ENCODE results near the gene MRPL18. TPM values are rescaled to one million over a fixed set of nuclear protein-coding genes. Genes with fewer than 3 reads are reported as not detected.
A peak's percentile ranks its signal among the peaks of the same experiment; 100 is the strongest.

MRPL18 gene
- total RNA-seq, 1 experiment from 2014 or later = 108 TPM

DNA sequence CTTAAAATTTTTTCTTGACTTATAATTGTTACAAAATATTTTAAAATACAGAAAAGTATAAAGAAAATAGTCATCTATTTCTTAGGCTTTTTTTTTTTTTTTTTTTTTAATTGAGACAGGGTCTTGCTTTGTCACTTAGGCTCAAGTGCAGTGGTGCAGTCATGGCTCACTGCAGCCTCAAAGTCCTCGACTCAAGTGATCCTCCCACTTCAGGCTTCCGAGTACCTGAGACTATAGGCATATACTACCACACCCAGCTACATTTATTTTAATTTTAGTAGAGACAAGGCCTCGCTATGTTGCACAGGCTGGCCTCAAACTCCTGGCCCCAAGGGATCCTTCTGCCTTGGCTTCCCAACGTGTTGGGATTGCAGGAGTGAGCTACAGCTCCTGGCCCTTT, 33.8 kb upstream of the MRPL18 start:
- Mint-ChIP-seq H3K4me3 (ENCODE audit: unreplicated experiment) (no peak overlapping the region), H3K27me3 (ENCODE audit: insufficient read depth, unreplicated experiment) (no peaks in the 10 kb centered on the region), H3K4me1 (ENCODE audit: insufficient read depth, unreplicated experiment) (peaks cover 21% of the 10 kb centered on the region), H3K9me3 (ENCODE audit: unreplicated experiment) (no peaks in the 10 kb centered on the region), H3K27ac (ENCODE audit: low read depth, unreplicated experiment) (no peak overlapping the region), H3K36me3 (ENCODE audit: insufficient read depth, unreplicated experiment) (peaks cover 100% of the 10 kb centered on the region)
- CTCF ChIA-PET = interaction anchor here (0.6 to 0.8 kb wide), 3 partner anchors 36 to 69 kb away, joined by 3 to 4 read pairs (median 3); no protein-coding TSS in a partner anchor
- TF ChIP-seq, protein P1, sequence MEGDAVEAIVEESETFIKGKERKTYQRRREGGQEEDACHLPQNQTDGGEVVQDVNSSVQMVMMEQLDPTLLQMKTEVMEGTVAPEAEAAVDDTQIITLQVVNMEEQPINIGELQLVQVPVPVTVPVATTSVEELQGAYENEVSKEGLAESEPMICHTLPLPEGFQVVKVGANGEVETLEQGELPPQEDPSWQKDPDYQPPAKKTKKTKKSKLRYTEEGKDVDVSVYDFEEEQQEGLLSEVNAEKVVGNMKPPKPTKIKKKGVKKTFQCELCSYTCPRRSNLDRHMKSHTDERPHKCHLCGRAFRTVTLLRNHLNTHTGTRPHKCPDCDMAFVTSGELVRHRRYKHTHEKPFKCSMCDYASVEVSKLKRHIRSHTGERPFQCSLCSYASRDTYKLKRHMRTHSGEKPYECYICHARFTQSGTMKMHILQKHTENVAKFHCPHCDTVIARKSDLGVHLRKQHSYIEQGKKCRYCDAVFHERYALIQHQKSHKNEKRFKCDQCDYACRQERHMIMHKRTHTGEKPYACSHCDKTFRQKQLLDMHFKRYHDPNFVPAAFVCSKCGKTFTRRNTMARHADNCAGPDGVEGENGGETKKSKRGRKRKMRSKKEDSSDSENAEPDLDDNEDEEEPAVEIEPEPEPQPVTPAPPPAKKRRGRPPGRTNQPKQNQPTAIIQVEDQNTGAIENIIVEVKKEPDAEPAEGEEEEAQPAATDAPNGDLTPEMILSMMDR (IDR thresholded peaks at IDR 0.05; ENCODE audit: unreplicated experiment) = no peak
- POLR2A ChIA-PET = interaction anchor here (0.6 to 1.2 kb wide), 8 partner anchors 20 to 658 kb away, joined by 3 to 4 read pairs (median 3); partner anchors contain the start of gene WTAP
- intact Hi-C loops (cut with micrococcal nuclease) = no loop called here
- BruUV-seq (replicated peaks) = no TSS peak
- no peak for DNase-seq (ENCODE audit: unreplicated experiment)

DNA sequence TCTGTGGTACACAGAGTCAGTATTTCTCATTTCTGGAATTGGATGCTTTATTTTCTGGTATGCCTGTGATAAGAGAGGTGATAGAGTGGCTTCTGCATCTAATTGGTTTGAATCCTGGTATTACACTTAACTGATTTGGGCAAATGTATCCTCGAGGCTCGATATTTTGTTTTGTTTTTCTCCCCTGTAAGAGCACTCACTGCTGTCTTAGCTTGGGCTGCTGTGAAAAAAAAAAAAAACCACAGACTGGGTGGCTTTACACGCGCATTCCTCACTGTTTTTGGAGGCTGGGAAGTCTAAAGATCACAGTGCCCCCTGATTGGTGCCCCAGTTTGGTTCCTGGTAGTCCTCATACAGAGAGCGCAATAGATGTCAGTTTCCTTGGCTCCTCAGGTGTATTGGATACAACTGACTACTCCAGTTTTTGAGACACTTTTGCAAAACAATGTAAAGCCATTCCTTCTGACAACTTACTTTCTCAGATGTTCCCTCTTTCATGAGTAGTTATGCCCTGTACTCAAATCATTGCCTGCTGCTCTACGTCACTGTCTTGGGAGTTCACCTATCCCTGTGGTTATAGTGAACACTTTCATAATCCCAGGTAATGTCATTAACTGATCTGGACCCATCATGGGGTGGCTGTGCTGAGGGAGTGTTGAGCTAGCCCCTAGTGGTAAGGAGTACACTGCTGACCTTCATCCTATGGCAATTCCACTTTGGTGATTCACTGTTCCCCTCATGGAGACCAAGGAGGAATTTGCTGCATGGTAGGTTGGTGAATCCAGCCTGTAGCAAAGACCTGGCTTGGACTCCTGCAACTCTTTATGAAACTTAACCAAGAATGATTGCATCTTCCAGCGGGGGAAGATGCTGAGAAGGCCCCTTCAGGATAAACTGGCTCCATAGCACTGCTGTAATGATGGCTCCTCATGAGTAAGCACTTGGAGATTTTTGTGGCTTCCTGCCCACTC, 32.0 kb upstream of the MRPL18 start:
- ChIA-PET CTCF (no interaction called here), POLR2A (interaction anchor here (0.7 to 3.9 kb wide), 2 partner anchors 30 to 1614 kb away, joined by 3 to 59 read pairs; partner anchors contain the start of gene WTAP)
- Mint-ChIP-seq H3K4me1 (ENCODE audit: insufficient read depth, unreplicated experiment) (peaks cover 28% of the 10 kb centered on the region), H3K27ac (ENCODE audit: low read depth, unreplicated experiment) (peak overlapping the region; percentile 51), H3K9me3 (ENCODE audit: unreplicated experiment) (no peaks in the 10 kb centered on the region), H3K27me3 (ENCODE audit: insufficient read depth, unreplicated experiment) (no peaks in the 10 kb centered on the region), H3K36me3 (ENCODE audit: insufficient read depth, unreplicated experiment) (peaks cover 99% of the 10 kb centered on the region), H3K4me3 (ENCODE audit: unreplicated experiment) (no peak overlapping the region)
- TF ChIP-seq, protein P1 (IDR thresholded peaks at IDR 0.05; ENCODE audit: unreplicated experiment) = no peak
- intact Hi-C loops (cut with micrococcal nuclease) = no loop called here
- BruUV-seq (replicated peaks) = no TSS peak
- peak; percentile 30 for DNase-seq (ENCODE audit: unreplicated experiment)

DNA sequence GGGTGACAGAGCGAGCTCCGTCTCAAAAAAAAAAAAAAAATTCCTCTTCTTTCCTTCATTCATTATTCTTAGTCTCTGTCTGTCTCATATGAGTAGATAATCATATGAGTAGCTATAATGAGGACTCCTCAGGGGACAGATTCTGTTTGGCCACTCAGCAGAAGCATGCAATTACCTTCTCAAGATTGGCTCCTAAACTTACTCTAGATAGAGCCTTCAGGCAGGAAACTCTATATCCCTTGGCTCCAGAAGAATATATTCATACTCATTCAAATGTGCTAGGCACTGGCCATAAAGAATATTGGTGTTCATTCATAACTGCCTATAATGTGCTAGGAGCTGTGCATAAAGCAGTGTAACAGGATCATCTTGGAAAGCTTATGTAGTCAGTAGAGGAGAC, 30.6 kb upstream of the MRPL18 start:
- Mint-ChIP-seq H3K9me3 (ENCODE audit: unreplicated experiment) (no peaks in the 10 kb centered on the region), H3K27me3 (ENCODE audit: insufficient read depth, unreplicated experiment) (no peaks in the 10 kb centered on the region), H3K4me1 (ENCODE audit: insufficient read depth, unreplicated experiment) (peaks cover 28% of the 10 kb centered on the region), H3K36me3 (ENCODE audit: insufficient read depth, unreplicated experiment) (peaks cover 99% of the 10 kb centered on the region), H3K4me3 (ENCODE audit: unreplicated experiment) (no peak overlapping the region), H3K27ac (ENCODE audit: low read depth, unreplicated experiment) (no peak overlapping the region)
- ChIA-PET CTCF (interaction anchor here (0.6 to 1.5 kb wide), 8 partner anchors 39 to 328 kb away, joined by 3 to 6 read pairs (median 3); no protein-coding TSS in a partner anchor), POLR2A (interaction anchor here (0.7 to 4.6 kb wide), 6 partner anchors 8 to 68 kb away, joined by 3 to 59 read pairs (median 7); partner anchors contain the start of genes MRPL18, TCP1 and WTAP)
- TF ChIP-seq, protein P1 (IDR thresholded peaks at IDR 0.05; ENCODE audit: unreplicated experiment) = no peak
- DNase-seq (ENCODE audit: unreplicated experiment) = peak; percentile 9
- intact Hi-C loops (cut with micrococcal nuclease) = no loop called here
- no TSS peak for BruUV-seq (replicated peaks)

DNA sequence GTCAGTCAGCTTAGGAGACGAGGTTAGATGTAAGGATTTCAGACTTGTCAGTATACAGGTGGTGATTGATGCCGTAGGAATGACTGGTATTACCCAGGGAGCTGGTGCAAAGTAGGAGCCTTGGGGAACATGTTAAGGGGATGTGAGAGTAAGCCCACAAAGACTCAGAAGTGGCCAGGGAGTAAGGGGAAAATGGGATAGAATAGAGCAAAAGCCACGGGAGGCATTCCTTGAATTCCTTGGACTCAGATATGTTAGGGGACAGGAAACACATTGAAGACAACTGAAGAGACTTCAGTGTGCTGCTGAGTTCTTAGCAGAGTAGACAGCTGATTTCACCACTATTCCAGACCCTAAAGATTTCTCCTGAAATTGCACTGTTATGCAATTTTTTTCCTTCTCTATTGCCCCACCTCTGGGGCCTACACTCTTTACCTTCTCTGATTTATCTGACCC, 29.6 kb upstream of the MRPL18 start:
- DNase-seq (ENCODE audit: unreplicated experiment) = peak; percentile 23
- intact Hi-C loops (cut with micrococcal nuclease) = no loop called here
- BruUV-seq (replicated peaks) = no TSS peak
- peaks cover 28% of the 10 kb centered on the region for H3K4me1 Mint-ChIP-seq (ENCODE audit: insufficient read depth, unreplicated experiment)
- peak overlapping the region; percentile 88 for H3K4me3 Mint-ChIP-seq (ENCODE audit: unreplicated experiment)
- H3K36me3 Mint-ChIP-seq (ENCODE audit: insufficient read depth, unreplicated experiment) = peaks cover 99% of the 10 kb centered on the region
- H3K9me3 Mint-ChIP-seq (ENCODE audit: unreplicated experiment) = no peaks in the 10 kb centered on the region
- ChIA-PET CTCF (interaction anchor here (1.0 to 1.5 kb wide), 4 partner anchors 40 to 93 kb away, joined by 3 to 6 read pairs (median 3); no protein-coding TSS in a partner anchor), POLR2A (interaction anchor here (0.7 to 4.6 kb wide), 9 partner anchors 9 to 94 kb away, joined by 3 to 59 read pairs (median 6); partner anchors contain the start of genes MRPL18, TCP1 and WTAP)
- no peaks in the 10 kb centered on the region for H3K27me3 Mint-ChIP-seq (ENCODE audit: insufficient read depth, unreplicated experiment)
- H3K27ac Mint-ChIP-seq (ENCODE audit: low read depth, unreplicated experiment) = peak overlapping the region; percentile 82
- TF ChIP-seq, protein P1 (IDR thresholded peaks at IDR 0.05; ENCODE audit: unreplicated experiment) = no peak

All from MCF 10A (cell line).